Spleen (tissue), 7 donors: Measurements from ENCODE around the gene OBSL1.

Experiments used
- POLR2A ChIP-seq, 3 donors: fragments of 450-650 bp; IDR thresholded peaks; one replicate each; pipeline ENCODE4 v1.5.1; 2017; ENCODE audit warnings: antibody characterized with exemption in 3 of 3, mild to moderate bottlenecking in 1 of 3
- TF ChIP-seq, protein P1 (sequence below), 11 experiments: fragments of 200-600 bp in 7 of 11; fragments of 450-650 bp in 4 of 11; sonication (generic) in 4 of 11; IDR thresholded peaks in 8 of 11; conservative IDR thresholded peaks in 3 of 11; 1 replicate in 7 of 11; 2 replicates in 4 of 11; pipeline versions ENCODE4 v1.4.0 to v1.8.0; 2016 to 2021; ENCODE audit warnings: antibody characterized with exemption in 11 of 11, inconsistent platforms in 4 of 11, mild to moderate bottlenecking in 1 of 11
- donor health status: DM: no; HTN: no; CAD: no; lungs with moderate emphysema.
- donor health status: DM: no; HTN: no; CAD: no.
- donor health status: DM: no; HTN: no; CAD: no.

DNA sequence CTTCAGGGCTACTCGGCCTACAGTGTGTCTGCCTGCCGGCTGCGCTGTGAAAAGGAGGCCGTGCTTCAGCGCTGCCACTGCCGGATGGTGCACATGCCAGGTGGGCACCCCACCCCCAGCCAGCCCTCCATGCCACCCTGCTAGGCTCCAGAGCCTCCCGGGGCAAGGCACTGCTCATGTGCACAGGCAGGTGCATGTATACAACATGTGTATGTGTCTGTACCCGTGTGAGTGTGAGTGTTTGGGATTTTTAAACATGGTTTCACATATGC, 39.0 kb downstream of the OBSL1 start:
- TF ChIP-seq, protein P1, sequence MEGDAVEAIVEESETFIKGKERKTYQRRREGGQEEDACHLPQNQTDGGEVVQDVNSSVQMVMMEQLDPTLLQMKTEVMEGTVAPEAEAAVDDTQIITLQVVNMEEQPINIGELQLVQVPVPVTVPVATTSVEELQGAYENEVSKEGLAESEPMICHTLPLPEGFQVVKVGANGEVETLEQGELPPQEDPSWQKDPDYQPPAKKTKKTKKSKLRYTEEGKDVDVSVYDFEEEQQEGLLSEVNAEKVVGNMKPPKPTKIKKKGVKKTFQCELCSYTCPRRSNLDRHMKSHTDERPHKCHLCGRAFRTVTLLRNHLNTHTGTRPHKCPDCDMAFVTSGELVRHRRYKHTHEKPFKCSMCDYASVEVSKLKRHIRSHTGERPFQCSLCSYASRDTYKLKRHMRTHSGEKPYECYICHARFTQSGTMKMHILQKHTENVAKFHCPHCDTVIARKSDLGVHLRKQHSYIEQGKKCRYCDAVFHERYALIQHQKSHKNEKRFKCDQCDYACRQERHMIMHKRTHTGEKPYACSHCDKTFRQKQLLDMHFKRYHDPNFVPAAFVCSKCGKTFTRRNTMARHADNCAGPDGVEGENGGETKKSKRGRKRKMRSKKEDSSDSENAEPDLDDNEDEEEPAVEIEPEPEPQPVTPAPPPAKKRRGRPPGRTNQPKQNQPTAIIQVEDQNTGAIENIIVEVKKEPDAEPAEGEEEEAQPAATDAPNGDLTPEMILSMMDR (IDR thresholded peaks at IDR 0.05 in 8 of 11, conservative IDR thresholded peaks at IDR 0.05 in 3 of 11), result no peak
- TF ChIP-seq POLR2A (IDR thresholded peaks at IDR 0.05), result no peak
